Parathyroid adenoma (tissue), 2 donors: ENCODE results near the gene ASPDH.

ENCODE experiments used
- H2AFZ ChIP-seq: fragments of 300-600 bp; sonication (generic); one replicate; pipeline ENCODE4 v1.7.0; 2017; ENCODE audit warnings: antibody characterized with exemption, mild to moderate bottlenecking
- H3K27ac ChIP-seq: fragments of 300-600 bp; sonication (generic); one replicate; pipeline ENCODE4 v1.7.0; 2017
- H3K27me3 ChIP-seq: fragments of 300-600 bp; sonication (generic); one replicate; pipeline ENCODE4 v1.7.0; 2017; ENCODE audit warnings: low read length; ENCODE audit not compliant: control insufficient read depth, insufficient read depth
- H3K36me3 ChIP-seq: fragments of 300-600 bp; sonication (generic); one replicate; pipeline ENCODE4 v1.7.0; 2017; ENCODE audit warnings: low read length; ENCODE audit not compliant: control insufficient read depth, insufficient read depth
- H3K4me1 ChIP-seq: fragments of 300-600 bp; sonication (generic); one replicate; pipeline ENCODE4 v1.7.0; 2017; ENCODE audit warnings: control low read depth
- H3K4me2 ChIP-seq: fragments of 300-600 bp; sonication (generic); one replicate; pipeline ENCODE4 v1.7.0; 2017; ENCODE audit warnings: low read length
- H3K4me3 ChIP-seq: fragments of 300-600 bp; sonication (generic); one replicate; pipeline ENCODE4 v1.7.0; 2017; ENCODE audit warnings: low read depth, low read length
- H3K79me2 ChIP-seq: fragments of 300-600 bp; sonication (generic); one replicate; pipeline ENCODE4 v1.7.0; 2017; ENCODE audit warnings: control low read depth
- H3K9ac ChIP-seq: fragments of 300-600 bp; sonication (generic); one replicate; pipeline ENCODE4 v1.7.0; 2017; ENCODE audit warnings: mild to moderate bottlenecking
- H3K9me3 ChIP-seq: fragments of 300-600 bp; sonication (generic); one replicate; pipeline ENCODE4 v1.7.0; 2017; ENCODE audit warnings: low read length; ENCODE audit not compliant: control insufficient read depth
- TF ChIP-seq, protein P1 (sequence below): fragments of 300-600 bp; sonication (generic); IDR thresholded peaks from one replicate; pipeline ENCODE4 v1.7.0; 2017; ENCODE audit warnings: antibody characterized with exemption, mild to moderate bottlenecking
- donor health status: primary hyperparathyroidism.

ASPDH gene

DNA sequence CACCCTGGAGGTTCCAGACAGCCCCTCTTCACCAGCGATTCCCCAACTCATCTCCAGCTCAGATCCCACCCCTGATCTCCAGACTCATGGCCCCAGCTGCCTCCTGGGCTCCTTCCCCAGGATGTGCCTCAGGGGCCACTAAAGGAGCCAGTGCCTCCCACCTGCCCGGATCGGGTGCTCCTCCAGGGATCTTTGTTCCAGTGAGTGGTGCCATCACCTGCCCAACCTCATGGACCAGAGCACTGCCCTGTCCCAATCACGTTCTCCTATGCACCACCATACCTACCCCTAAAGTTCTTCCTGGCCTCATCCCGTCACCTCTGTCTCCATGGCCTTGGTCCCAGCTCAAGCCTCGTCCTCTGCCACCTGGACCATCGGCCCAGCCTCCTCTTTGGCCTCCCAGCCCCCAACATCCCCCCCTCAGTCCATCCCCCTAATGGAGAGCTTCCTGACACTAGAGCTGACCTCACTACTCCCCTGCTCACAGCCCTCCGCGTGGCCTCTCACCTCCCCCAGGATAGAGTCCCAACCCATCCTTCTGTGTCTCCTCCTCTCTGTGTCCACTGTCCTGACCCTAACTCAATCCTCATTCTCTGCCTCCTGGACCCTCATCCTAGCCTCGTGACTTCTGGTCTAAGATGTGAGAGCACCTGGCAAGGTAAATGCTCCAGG lies 28.3 kb downstream of the ASPDH start:
- H3K27me3 ChIP-seq, result peaks cover 6% of the 10 kb centered on the region
- H3K9ac ChIP-seq, result no peak overlapping the region
- peaks cover 5% of the 10 kb centered on the region for H3K79me2 ChIP-seq
- no peak overlapping the region for H2AFZ ChIP-seq
- TF ChIP-seq, protein P1, sequence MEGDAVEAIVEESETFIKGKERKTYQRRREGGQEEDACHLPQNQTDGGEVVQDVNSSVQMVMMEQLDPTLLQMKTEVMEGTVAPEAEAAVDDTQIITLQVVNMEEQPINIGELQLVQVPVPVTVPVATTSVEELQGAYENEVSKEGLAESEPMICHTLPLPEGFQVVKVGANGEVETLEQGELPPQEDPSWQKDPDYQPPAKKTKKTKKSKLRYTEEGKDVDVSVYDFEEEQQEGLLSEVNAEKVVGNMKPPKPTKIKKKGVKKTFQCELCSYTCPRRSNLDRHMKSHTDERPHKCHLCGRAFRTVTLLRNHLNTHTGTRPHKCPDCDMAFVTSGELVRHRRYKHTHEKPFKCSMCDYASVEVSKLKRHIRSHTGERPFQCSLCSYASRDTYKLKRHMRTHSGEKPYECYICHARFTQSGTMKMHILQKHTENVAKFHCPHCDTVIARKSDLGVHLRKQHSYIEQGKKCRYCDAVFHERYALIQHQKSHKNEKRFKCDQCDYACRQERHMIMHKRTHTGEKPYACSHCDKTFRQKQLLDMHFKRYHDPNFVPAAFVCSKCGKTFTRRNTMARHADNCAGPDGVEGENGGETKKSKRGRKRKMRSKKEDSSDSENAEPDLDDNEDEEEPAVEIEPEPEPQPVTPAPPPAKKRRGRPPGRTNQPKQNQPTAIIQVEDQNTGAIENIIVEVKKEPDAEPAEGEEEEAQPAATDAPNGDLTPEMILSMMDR, result no peak
- H3K9me3 ChIP-seq, result peaks cover 5% of the 10 kb centered on the region
- no peak overlapping the region for H3K4me3 ChIP-seq
- H3K36me3 ChIP-seq, result no peaks in the 10 kb centered on the region
- peaks cover 3% of the 10 kb centered on the region for H3K4me1 ChIP-seq
- H3K4me2 ChIP-seq, result no peak overlapping the region
- H3K27ac ChIP-seq, result no peak overlapping the region

DNA sequence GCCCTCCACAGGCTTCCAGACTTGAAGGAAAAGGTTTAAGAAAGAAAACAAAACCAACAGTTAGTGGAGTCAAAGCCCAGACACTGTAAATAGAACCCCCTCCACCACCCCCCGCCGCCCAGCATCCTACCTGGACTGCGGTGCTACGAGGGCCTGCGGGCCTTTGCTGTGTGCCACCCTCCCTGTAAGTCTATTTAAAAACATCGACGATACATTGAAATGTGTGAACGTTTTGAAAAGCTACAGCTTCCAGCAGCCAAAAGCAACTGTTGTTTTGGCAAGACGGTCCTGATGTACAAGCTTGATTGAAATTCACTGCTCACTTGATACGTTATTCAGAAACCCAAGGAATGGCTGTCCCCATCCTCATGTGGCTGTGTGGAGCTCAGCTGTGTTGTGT lies 30.8 kb downstream of the ASPDH start:
- Histone ChIP-seq H3K9me3 (peaks cover 5% of the 10 kb centered on the region), H3K9ac (no peak overlapping the region), H3K27ac (no peak overlapping the region), H3K79me2 (peaks cover 21% of the 10 kb centered on the region), H3K4me1 (peaks cover 6% of the 10 kb centered on the region), H3K27me3 (peaks cover 6% of the 10 kb centered on the region), H2AFZ (no peak overlapping the region), H3K4me3 (no peak overlapping the region), H3K4me2 (no peak overlapping the region), H3K36me3 (no peaks in the 10 kb centered on the region)
- TF ChIP-seq, protein P1, result no peak

DNA sequence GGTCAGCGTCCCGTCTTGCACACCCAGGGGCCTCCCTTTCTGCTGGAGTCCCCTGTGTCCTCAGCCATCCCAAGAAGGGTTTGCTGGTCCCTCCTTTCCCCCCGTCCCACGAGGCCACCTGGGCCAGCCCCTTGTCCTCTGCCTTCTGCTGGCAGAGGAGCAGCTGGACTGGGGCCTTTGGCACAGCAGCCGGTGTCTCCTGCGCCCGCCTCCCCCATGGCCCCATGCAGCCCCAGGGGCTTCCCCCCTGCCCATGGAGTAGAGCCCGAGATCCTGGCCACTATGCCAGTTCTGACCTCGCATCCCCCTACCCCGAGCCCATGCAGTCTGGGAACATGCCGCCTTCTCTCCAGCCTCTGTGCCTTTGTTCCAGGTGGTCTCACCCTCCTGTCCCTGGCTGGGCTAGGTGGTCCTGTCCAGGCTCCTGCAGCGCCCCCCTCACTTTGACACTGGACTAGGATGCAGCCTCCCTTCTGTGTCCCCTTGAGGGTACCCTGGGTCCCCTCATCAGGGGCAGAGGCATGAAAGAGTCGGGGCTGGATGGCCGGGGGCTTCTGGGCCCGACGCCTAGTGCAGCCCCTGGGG lies 31.4 kb downstream of the ASPDH start:
- H3K36me3 ChIP-seq, result no peaks in the 10 kb centered on the region

DNA sequence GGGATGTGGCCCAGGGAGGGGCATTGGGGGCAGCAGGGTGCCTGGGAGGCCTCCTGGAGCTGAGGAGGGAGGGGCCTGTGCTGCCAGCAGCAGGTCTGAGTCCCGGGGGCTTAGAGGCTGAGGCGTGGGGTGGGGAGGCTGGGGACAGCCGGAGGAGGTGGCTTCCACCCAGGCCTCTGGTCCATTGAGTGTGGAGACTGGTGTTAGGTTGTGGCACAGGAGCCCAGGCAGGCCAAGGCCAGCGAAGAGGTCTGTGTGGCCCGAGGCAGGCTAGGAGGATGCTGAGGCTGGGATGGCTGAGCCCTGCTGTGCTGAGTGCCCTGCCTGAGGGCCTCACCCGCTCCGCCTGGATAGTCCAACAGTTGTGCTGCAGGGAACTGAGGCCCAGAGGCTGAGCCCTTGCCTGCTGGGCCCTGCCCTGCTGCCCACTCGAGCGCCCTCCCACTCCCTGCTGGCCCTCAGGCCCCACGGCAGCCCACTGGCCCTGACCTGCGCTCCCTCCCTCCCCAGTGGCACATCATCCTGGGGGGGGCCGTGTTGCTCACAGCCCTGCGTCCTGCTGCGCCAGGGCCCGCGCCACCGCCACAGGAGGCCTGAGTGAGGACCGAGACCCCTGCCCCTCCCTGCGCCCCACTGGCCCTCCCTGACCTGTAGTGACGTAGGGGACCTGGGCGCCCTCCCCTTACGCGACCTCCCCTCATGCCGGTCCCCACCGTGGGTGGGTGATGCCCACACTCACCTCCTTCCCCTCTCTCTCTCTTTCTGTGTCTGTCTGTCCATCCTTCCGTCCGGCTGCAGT lies 32.2 kb downstream of the ASPDH start:
- no peak overlapping the region for H2AFZ ChIP-seq
- no peak overlapping the region for H3K4me2 ChIP-seq

More for the DNA sequence above, 31.4 kb downstream of the ASPDH start:
- TF ChIP-seq, protein P1, result no peak
- H3K79me2 ChIP-seq, result peaks cover 27% of the 10 kb centered on the region
- peaks cover 6% of the 10 kb centered on the region for H3K27me3 ChIP-seq
- no peak overlapping the region for H2AFZ ChIP-seq
- H3K9ac ChIP-seq, result no peak overlapping the region
- no peak overlapping the region for H3K4me2 ChIP-seq
- H3K27ac ChIP-seq, result no peak overlapping the region
- H3K9me3 ChIP-seq, result peaks cover 5% of the 10 kb centered on the region
- H3K4me1 ChIP-seq, result peaks cover 11% of the 10 kb centered on the region
- H3K4me3 ChIP-seq, result no peak overlapping the region

More for the DNA sequence above, 32.2 kb downstream of the ASPDH start:
- Histone ChIP-seq H3K27ac (no peak overlapping the region), H3K9ac (no peak overlapping the region), H3K9me3 (peaks cover 1% of the 10 kb centered on the region), H3K4me1 (peaks cover 14% of the 10 kb centered on the region), H3K36me3 (no peaks in the 10 kb centered on the region), H3K27me3 (peaks cover 3% of the 10 kb centered on the region), H3K79me2 (peaks cover 25% of the 10 kb centered on the region), H3K4me3 (no peak overlapping the region)
- TF ChIP-seq, protein P1, result no peak
